Measurements from ENCODE around the gene OR10G7.

Gene OR10G7

GRCh38 chr11:124041254-124041653 lies at the start of gene OR10G7:
OR10G7 (minus strand) TSS chr11:124041325; CDS start chr11:124039001, 2,324 bp downstream.
- no peak within 1 kb of the TSS for H3K4me3 Mint-ChIP-seq
- H3K27ac Mint-ChIP-seq (ENCODE audit: low read depth): no peak within 1 kb of the TSS
- H3K36me3 Mint-ChIP-seq (ENCODE audit: insufficient read depth): no peaks in the 10 kb centered on the region
- no peak for ATAC-seq (replicated peaks; ENCODE audit: extremely low read depth, poor library complexity, severe bottlenecking)
- DNase-seq (ENCODE audit: low spot score in 2 of 2): no peak
- no peaks in the 10 kb centered on the region for H3K4me1 Mint-ChIP-seq
- H3K9me3 Mint-ChIP-seq: no peaks in the 10 kb centered on the region
- H3K27me3 Mint-ChIP-seq: no peaks in the 10 kb centered on the region

- H3K27me3 Mint-ChIP-seq: peaks cover 19% of the 10 kb centered on the region
- H3K27ac Mint-ChIP-seq (ENCODE audit: low read depth): no peak overlapping the region
- no peak for DNase-seq (ENCODE audit: low spot score in 2 of 2)
- H3K4me3 Mint-ChIP-seq: no peak overlapping the region
- no peaks in the 10 kb centered on the region for H3K36me3 Mint-ChIP-seq (ENCODE audit: insufficient read depth)
- no peaks in the 10 kb centered on the region for H3K4me1 Mint-ChIP-seq
- H3K9me3 Mint-ChIP-seq: no peaks in the 10 kb centered on the region
- no peak for ATAC-seq (replicated peaks; ENCODE audit: extremely low read depth, poor library complexity, severe bottlenecking)
Measured at GRCh38 chr11:124085997-124086846, 45.1 kb upstream of the OR10G7 start.

GRCh38 chr11:124085583-124085982 lies 44.5 kb upstream of the OR10G7 start:
- ATAC-seq (replicated peaks; ENCODE audit: extremely low read depth, poor library complexity, severe bottlenecking) (no peak), DNase-seq (ENCODE audit: low spot score in 2 of 2) (no peak)
- H3K9me3 Mint-ChIP-seq: no peaks in the 10 kb centered on the region
- H3K4me3 Mint-ChIP-seq: no peak overlapping the region
- H3K36me3 Mint-ChIP-seq (ENCODE audit: insufficient read depth): no peaks in the 10 kb centered on the region
- no peaks in the 10 kb centered on the region for H3K4me1 Mint-ChIP-seq
- H3K27ac Mint-ChIP-seq (ENCODE audit: low read depth): no peak overlapping the region
- peaks cover 17% of the 10 kb centered on the region for H3K27me3 Mint-ChIP-seq

GRCh38 chr11:124082371-124082770 lies 41.2 kb upstream of the OR10G7 start:
- Mint-ChIP-seq H3K9me3 (no peaks in the 10 kb centered on the region), H3K36me3 (ENCODE audit: insufficient read depth) (no peaks in the 10 kb centered on the region), H3K4me3 (no peak overlapping the region), H3K27me3 (peaks cover 32% of the 10 kb centered on the region), H3K27ac (ENCODE audit: low read depth) (no peak overlapping the region), H3K4me1 (no peaks in the 10 kb centered on the region)
- DNase-seq (ENCODE audit: low spot score in 2 of 2) (no peak), ATAC-seq (replicated peaks; ENCODE audit: extremely low read depth, poor library complexity, severe bottlenecking) (no peak)

GRCh38 chr11:124081483-124081882 lies 40.4 kb upstream of the OR10G7 start:
- Mint-ChIP-seq H3K4me3 (no peak overlapping the region), H3K27ac (ENCODE audit: low read depth) (no peak overlapping the region), H3K36me3 (ENCODE audit: insufficient read depth) (no peaks in the 10 kb centered on the region), H3K27me3 (peaks cover 41% of the 10 kb centered on the region), H3K4me1 (no peaks in the 10 kb centered on the region), H3K9me3 (no peaks in the 10 kb centered on the region)
- DNase-seq (ENCODE audit: low spot score in 2 of 2) (no peak), ATAC-seq (replicated peaks; ENCODE audit: extremely low read depth, poor library complexity, severe bottlenecking) (no peak)

GRCh38 chr11:124080327-124081001 lies 39.3 kb upstream of the OR10G7 start:
- no peak overlapping the region for H3K27ac Mint-ChIP-seq (ENCODE audit: low read depth)
- H3K9me3 Mint-ChIP-seq: no peaks in the 10 kb centered on the region
- ATAC-seq (replicated peaks; ENCODE audit: extremely low read depth, poor library complexity, severe bottlenecking): no peak
- H3K36me3 Mint-ChIP-seq (ENCODE audit: insufficient read depth): no peaks in the 10 kb centered on the region
- peaks cover 47% of the 10 kb centered on the region for H3K27me3 Mint-ChIP-seq
- H3K4me3 Mint-ChIP-seq: no peak overlapping the region
- no peaks in the 10 kb centered on the region for H3K4me1 Mint-ChIP-seq
- no peak for DNase-seq (ENCODE audit: low spot score in 2 of 2)

- ATAC-seq (replicated peaks; ENCODE audit: extremely low read depth, poor library complexity, severe bottlenecking): no peak
- H3K27me3 Mint-ChIP-seq: peaks cover 49% of the 10 kb centered on the region
- H3K4me1 Mint-ChIP-seq: no peaks in the 10 kb centered on the region
- H3K27ac Mint-ChIP-seq (ENCODE audit: low read depth): no peak overlapping the region
- no peak overlapping the region for H3K4me3 Mint-ChIP-seq
- no peak for DNase-seq (ENCODE audit: low spot score in 2 of 2)
- no peaks in the 10 kb centered on the region for H3K36me3 Mint-ChIP-seq (ENCODE audit: insufficient read depth)
- no peaks in the 10 kb centered on the region for H3K9me3 Mint-ChIP-seq
Measured at GRCh38 chr11:124079631-124080326, 38.7 kb upstream of the OR10G7 start.

- no peaks in the 10 kb centered on the region for H3K4me1 Mint-ChIP-seq
- ATAC-seq (replicated peaks; ENCODE audit: extremely low read depth, poor library complexity, severe bottlenecking) (no peak), DNase-seq (ENCODE audit: low spot score in 2 of 2) (no peak)
- H3K9me3 Mint-ChIP-seq: no peaks in the 10 kb centered on the region
- no peak overlapping the region for H3K4me3 Mint-ChIP-seq
- no peak overlapping the region for H3K27ac Mint-ChIP-seq (ENCODE audit: low read depth)
- no peaks in the 10 kb centered on the region for H3K36me3 Mint-ChIP-seq (ENCODE audit: insufficient read depth)
- H3K27me3 Mint-ChIP-seq: peaks cover 56% of the 10 kb centered on the region
Measured at GRCh38 chr11:124078591-124078990, 37.5 kb upstream of the OR10G7 start.

- no peaks in the 10 kb centered on the region for H3K4me1 Mint-ChIP-seq
- H3K9me3 Mint-ChIP-seq: no peaks in the 10 kb centered on the region
- DNase-seq (ENCODE audit: low spot score in 2 of 2) (no peak), ATAC-seq (replicated peaks; ENCODE audit: extremely low read depth, poor library complexity, severe bottlenecking) (no peak)
- H3K36me3 Mint-ChIP-seq (ENCODE audit: insufficient read depth): no peaks in the 10 kb centered on the region
- no peak overlapping the region for H3K4me3 Mint-ChIP-seq
- H3K27ac Mint-ChIP-seq (ENCODE audit: low read depth): no peak overlapping the region
- peaks cover 56% of the 10 kb centered on the region for H3K27me3 Mint-ChIP-seq
Measured at GRCh38 chr11:124077266-124077665, 36.1 kb upstream of the OR10G7 start.

GRCh38 chr11:124075841-124076651 lies 34.9 kb upstream of the OR10G7 start:
- Mint-ChIP-seq H3K27ac (ENCODE audit: low read depth) (no peak overlapping the region), H3K36me3 (ENCODE audit: insufficient read depth) (no peaks in the 10 kb centered on the region), H3K9me3 (no peaks in the 10 kb centered on the region), H3K4me1 (no peaks in the 10 kb centered on the region), H3K4me3 (peak overlapping the region; percentile 55), H3K27me3 (peaks cover 51% of the 10 kb centered on the region)
- ATAC-seq (replicated peaks; ENCODE audit: extremely low read depth, poor library complexity, severe bottlenecking) (peak; percentile 35), DNase-seq (ENCODE audit: low spot score in 2 of 2) (no peak)

GRCh38 chr11:124075492-124075840 lies 34.3 kb upstream of the OR10G7 start:
- DNase-seq (ENCODE audit: low spot score in 2 of 2) (no peak), ATAC-seq (replicated peaks; ENCODE audit: extremely low read depth, poor library complexity, severe bottlenecking) (no peak)
- Mint-ChIP-seq H3K9me3 (no peaks in the 10 kb centered on the region), H3K4me3 (no peak overlapping the region), H3K27ac (ENCODE audit: low read depth) (no peak overlapping the region), H3K27me3 (peaks cover 49% of the 10 kb centered on the region), H3K4me1 (no peaks in the 10 kb centered on the region), H3K36me3 (ENCODE audit: insufficient read depth) (no peaks in the 10 kb centered on the region)

GRCh38 chr11:124074554-124074953 lies 33.4 kb upstream of the OR10G7 start:
- no peaks in the 10 kb centered on the region for H3K9me3 Mint-ChIP-seq
- no peak overlapping the region for H3K27ac Mint-ChIP-seq (ENCODE audit: low read depth)
- H3K27me3 Mint-ChIP-seq: peaks cover 50% of the 10 kb centered on the region
- no peak for ATAC-seq (replicated peaks; ENCODE audit: extremely low read depth, poor library complexity, severe bottlenecking)
- H3K36me3 Mint-ChIP-seq (ENCODE audit: insufficient read depth): no peaks in the 10 kb centered on the region
- DNase-seq (ENCODE audit: low spot score in 2 of 2): no peak
- no peaks in the 10 kb centered on the region for H3K4me1 Mint-ChIP-seq
- no peak overlapping the region for H3K4me3 Mint-ChIP-seq
